GM21360 (cell line): ENCODE results near the gene KLK12.

ENCODE experiments used
- ATAC-seq: cut with Tn5 transposase; IDR thresholded peaks from one replicate; pipeline ENCODE4 v1.9.1; 2021; ENCODE audit warnings: mild to moderate bottlenecking, moderate library complexity; ENCODE audit not compliant: unreplicated experiment

Gene KLK12

DNA sequence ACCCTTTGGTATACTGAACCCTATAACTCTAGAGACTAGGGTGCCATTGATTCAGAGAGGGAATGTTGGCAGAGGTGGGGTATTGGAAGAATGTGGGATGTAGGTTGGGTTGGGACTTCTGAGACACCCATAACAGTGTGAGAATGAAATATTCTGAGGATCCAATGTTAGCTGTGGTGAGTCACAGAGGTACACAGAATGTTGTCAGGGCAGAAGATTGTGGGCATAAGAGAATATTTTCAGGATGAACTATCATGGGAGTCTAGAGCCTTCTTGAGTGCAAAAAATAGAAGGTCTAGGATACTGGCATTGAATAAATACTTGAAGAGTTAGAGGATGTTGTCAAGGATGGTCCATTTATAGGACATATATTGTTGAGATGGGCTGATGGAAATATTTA is 21.1 kb upstream of the KLK12 start:
- no peak for ATAC-seq

DNA sequence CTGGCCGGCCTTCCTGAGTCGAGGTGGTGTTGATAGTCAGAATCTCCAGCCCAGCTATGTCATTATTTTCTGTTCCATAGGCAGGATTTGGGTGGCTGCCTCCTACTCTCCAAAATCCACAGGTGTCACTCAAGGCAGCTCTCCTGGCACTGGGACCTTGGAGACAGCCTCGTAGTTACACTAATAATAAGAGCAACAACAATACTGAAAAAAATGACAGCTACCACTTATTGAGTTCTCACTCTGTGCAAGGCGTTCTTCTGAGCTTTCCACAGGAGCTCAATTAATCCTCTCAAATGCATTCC is 12.2 kb upstream of the KLK12 start:
- no peak for ATAC-seq

DNA sequence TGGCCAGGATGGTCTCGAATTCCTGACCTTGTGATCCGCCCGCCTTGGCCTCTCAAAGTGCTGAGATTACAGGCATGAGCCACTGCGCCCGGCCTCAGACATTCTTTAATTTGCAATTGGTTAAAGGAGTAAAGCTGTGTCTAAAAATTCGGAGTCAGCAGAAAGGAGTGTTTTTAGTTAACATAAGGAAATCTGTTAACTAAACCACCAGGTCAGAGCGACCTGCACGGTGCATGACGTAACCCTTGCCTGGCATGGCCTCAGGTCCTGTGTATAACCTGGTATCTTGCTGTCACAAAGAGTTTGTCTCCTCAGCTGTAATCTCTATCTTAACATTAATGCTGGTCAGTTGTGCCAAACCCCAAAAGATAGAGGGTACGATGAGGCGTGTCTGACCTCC is 9.5 kb upstream of the KLK12 start:
- ATAC-seq, result no peak

DNA sequence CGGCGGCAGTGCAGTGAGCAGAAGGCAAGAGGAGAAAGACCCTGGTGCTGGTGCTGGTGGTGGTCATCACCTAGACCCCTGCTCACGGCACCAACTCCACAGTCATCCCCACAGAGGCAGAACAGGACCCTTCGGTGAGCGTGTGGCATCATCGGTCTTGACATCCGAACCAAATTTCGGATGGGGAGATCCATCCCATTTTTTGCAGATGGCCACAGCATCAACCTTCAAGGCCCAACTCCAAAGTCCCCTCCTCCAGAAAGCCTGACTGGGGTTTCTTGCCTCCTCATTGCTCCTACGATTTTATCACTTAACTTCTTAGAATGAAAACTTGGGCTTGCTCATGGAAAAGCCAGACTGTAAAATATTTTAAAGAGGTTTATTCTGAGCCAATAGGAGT is 8.7 kb upstream of the KLK12 start:
- ATAC-seq, result no peak

DNA sequence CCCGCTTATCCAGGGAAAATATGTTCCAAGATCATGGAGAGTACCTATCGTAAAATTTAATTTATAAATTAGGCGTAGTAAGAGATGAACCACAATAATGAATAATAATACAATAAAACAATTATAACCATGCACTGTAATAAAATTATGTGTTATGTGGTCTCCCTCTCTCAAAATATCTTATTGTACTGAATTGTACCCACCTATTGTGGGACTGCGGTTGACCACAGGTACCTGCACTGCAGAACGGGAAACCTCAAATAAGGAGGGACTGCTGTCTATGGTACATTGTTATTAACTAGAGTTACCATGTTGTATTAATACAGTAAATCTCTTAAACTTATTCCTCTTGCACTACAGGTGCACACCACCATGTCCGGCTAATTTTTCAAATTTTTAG is 5.3 kb upstream of the KLK12 start:
- no peak for ATAC-seq

DNA sequence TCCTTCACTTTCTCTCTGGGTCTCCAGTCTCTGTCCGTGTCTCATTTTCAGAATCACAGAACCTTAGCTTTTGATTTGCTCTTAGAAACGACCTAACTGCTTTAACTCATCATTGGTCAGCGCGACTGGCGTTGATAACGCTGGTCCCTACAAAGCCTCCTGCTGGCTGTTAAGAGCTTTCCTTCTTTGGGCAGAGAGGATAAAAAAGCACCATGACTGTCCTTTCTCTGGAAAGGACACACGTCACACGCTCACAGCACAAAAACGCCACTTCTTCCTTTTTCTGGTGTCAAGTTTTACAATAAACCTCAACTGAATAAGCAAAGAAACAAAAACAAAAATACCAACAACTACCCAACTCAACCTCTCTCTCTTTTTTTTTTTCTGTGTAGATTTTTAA is 1.7 kb upstream of the KLK12 start:
- ATAC-seq, result no peak

DNA sequence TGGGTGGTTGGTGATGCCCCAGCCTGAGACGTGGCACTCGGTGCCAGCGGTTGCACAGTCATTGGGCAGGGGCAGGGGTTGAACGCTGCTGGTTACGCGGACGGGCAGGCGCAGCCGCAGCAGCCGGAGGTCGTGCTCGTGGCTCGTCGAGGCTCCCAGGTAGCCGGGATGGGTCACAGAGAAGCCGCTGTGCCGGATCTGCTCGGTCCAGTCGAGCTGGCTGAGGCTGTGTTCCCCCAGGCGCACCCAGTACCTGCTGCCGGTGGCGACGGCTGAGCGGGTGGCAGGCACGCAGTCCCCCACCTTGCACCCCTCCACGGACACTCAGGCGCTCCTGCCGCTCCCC is 2.9 kb downstream of the KLK12 start:
- no peak for ATAC-seq

DNA sequence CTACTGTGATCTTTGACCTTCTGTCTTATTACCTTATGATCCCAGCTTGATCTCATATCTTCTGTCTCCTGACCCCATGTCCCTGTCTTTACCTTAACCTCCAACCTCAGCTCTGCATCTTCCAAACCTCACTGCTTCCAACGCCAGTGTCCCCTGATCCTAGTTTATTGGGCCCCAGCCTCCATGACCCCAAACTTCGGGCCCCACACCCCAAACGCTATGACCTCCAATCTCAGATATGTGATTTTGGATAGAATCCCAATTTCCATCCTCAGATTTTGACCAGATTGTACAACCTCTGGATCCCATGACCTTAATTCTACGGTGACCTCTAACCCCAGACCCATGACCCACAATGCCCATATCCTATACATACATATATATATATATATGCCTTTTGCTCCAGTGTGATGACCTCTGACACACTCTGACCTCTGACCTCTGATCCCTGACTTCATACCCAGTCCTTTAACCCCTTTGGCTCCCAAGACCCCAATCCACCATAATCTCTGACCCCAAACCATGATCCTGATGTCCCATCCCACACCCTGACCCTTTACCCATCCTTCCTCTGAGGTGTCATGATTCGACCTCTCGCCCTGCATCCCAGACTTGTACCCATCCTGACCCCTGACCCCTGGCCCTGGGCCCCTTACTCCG is 3.5 kb downstream of the KLK12 start:
- ATAC-seq, result no peak

DNA sequence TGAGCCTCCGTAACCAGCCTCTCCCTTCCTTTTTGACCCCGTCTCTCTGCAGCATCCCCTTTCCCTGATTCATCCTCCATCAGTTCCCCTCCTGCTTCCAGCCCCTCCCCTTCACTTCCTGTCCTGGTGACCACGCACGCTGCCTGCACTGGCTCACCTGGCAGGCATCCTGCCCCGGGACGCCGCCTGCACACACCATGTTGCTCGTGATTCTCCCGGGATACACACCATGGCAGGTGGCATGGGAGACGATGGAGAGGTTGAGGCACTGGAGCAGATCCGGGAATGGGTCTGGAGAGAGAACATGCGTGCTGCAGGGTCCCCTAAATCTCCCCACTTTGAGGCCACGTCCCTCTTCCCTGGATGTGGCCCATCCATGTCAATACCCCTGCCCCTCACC is 4.2 kb downstream of the KLK12 start:
- ATAC-seq, result no peak

DNA sequence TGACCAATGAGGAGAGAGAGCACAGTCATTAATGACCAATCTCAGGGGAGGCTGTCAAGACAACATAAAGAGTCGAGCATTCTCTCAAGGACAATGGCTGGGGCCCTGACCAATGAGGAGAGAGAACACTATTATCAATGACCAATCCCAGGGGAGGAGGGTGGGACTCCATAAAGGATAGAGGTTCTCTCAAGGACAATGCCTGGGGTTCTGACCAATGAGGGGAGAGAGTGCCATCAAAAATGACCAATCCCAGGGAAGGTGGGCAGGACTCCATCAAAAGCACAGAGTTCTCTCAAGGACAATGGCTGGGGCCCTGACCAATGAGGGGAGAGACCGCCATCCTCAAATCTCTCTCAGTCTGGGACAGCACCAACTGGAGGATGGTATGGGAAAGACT is 5.1 kb downstream of the KLK12 start:
- no peak for ATAC-seq

DNA sequence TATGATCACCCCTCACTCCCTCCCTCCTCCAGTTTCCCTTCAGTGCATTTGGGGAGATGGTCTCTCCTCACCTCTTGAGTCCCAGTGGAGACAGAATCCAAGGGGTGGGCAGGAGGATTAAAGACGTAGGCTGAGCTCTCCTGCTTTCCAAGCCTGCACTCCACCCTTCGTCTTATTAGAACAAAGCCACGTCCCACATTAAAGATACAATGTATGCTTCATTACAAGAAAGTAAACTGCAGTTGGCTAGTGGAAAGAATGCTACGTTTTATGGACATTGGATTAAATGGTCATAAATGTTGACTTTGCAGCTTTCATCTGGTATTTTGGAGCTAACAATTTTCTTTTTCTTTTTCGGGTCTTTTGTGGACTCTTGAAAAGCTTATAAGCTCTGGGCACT is 6.9 kb downstream of the KLK12 start:
- no peak for ATAC-seq

DNA sequence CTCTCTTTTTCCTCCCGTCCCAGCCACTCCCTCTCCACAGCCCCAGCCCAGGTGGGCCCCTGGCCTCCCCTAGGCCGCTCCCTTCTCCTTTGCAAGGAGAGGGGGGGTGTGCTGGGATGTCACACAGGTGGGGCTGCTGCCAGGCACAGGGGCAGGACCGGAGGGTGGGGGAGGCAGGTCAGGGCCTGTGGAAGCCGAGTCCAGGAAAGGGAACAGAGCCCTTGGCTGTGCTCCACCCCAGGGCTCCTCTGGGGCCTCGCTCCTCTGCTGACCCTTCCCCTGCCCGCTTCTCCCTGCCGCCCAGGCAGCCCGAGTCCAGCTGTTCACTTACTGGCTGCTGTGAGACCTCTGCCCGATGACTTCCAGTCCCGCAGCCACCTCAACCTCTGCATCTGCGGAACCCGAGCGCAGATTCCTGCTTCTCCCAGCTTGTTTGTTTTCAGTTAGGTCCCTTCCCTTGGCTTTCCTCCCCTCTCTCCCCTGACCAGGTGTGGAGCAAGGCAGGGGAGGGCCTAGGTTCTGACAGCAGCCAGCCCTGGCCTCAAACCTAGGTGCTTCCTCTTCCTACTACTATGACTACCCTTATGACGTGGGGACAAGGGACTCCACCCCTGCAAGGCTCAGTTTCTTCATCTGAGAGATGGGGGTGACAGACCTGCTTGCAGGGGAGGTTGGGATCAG is 7.5 kb downstream of the KLK12 start:
- no peak for ATAC-seq

DNA sequence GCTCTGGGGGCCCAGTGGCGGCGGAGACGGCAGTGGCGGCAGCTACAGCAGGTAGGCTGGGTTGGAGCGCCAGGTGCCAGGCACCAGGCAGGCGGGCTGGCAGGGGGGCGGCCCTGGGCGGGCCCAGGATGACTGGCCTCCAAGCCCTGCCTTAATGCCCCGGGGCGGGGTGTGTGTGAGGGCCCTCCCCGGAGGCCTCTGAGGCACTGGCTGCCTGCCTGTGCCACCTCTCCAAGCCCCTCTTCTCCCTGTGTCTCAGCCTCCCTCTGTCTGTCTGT is 8.3 kb downstream of the KLK12 start, which contains the start of gene KLK11:
KLK11 (minus strand) TSS at position 63 of the 278 bp plus-strand sequence. CDS start 985 bp downstream, outside the sequence.
- ATAC-seq, result no peak

DNA sequence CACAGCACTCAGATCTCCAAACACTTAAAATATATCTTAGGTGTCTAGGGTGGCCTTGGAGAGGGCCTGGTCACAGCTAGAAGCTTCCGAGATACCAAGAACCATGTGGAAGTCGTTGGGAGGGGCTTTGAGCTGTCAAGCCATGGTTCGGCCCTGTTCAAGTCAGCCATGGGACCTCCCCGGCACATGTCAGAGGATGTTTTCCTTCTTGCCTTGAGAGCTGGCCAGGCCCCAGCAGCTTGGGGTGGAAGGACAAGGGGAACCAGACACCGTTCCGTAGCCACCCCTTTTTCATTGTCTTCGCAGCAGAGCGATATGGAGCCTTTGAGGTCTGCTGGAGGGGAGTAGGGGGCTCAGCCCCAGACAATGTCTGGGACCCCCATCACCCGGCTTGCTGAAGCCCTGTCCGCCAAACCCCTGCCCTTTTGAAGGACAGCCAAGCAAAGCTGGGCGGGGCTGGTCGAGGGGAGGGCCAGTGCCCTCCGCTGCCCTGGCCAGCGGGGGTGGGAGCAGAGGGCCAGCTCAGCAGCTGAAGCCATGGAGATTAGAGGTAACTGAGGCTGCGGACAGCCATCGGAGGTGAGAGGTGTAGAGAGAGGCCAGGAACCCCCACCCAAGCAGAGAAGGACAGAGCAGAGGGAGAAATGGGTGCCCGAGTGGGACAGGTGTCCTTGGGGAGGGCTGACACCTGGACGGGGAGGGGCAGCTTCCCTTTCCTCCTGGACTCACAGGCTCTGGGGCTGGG is 8.8 kb downstream of the KLK12 start:
- ATAC-seq, result no peak

DNA sequence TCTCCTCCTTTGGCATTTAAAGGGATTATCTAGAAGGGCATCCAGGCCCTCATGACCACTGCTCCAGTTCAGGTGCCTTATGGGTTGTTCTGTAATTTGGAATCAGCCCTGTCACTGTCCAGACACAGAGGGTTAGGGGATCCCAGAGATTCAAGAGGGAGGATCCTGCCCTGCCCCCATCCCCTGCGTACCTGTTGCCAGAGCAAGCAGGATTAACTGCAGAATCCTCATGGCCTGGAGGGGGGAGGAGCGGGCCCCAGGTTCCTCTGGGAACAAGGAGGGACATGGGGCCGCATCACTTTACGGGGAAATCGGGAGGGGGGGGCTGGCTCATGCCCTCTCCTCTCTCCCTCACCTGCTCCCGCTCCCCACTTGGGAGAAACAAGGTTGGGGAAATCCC is 9.4 kb downstream of the KLK12 start:
- ATAC-seq, result no peak

DNA sequence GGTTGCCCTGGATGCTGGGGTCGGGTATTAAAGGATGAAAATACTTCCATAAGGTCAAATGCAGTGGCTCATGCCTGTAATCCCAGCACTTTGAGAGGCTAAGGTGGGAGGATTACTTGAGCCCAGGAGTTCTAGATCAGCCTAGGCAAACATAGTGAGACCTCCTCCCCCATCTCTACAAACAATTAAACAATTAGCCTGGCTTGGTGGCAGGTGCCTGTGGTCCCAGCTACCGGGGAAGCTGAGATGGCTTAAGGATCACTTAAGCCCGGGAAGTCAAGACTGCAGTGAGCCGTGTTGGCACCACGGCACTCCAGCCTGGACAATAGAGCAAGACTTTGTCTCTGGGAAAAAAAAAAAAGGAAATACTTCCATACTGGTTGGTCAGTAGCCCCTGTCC is 9.9 kb downstream of the KLK12 start:
- no peak for ATAC-seq

DNA sequence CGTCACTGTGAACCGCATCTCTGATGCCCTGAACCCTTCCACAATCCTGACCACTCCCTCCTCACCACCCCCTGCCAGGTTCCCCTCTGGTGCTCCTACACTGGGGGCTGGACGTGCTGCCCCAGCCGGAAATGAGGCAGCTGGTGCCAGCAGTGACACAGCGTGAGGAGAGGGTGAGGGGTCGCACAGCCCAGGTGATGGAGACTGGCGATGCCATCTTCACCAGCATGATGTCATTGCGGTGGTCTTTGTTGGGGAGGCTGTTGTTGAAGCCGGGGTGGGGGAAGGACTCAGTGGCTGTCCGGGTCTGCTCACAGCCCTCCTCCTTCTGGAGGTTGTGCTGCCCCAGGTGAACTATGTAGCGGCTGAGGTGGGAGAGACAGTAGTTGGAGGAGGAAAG is 10.9 kb downstream of the KLK12 start:
- ATAC-seq, result no peak

DNA sequence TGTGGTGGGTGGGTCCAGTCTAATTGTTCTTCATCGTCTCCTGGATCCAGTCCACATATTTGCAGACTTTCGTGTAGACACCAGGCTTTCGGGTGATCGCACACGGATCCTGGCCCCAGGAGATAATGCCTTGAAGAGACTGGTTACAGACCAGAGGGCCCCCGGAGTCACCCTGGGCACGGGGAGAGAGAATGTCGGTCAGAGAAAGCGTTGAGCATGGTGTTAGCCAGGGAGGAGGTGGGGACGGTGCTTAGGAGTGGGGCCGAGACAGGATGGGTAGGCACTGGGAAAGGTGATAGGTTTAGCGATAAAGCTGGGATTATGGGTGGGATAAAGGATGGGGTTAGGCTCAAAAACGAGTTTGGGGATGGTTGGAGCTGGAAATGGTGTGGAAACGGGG is 12.3 kb downstream of the KLK12 start:
- no peak for ATAC-seq

DNA sequence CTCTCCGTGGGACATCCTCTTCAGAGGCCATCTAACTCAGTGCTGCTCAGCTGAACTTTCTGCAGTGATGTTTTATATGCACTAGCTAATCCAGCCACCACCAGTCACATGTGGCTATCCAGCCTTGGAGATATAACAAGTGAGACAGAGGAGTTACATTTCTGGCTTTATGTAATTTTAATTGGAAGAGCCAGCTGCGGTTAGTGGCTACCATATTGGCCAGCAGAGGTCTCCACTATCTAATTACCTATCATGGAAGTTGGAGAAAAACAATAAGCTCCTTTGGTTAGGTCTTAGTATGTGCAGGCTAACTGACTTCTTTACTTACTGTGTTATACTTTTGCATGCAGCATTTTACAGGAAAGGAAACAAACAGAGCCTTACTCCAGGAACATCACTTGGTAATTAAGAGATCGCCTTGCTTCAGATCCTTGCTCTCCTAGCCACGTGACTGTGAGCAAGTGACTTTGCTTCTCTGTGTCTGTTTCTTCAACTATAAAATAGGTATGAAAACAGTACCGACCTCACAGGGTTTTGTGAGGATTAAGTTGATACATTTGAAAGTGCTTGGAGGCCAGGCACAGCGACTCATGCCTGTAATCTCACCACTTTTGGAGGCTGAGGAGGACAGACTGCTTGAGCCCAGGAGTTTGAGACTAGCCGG is 13.7 kb downstream of the KLK12 start:
- ATAC-seq, result no peak

DNA sequence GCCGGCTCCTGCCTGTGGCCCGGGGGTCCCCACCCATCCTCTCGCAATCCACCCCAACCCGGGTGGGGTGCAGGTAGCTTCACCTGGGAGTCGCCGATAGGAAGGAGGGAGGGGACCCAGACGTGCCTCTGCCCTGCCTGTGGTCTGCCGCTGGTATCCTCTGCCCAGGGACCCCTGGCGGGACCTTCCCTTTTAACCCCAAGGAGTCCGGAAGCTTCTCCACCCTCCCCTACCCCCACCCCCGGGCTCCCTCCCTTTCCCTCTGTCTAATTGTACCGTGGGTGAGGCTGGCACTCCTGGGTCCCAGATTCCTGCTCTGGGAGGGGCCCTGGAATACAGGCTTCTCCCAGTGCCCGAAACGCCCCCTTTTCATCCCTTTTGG is 15.3 kb downstream of the KLK12 start, which contains the start of gene KLK10:
KLK10 (minus strand) TSS at position 166 of the 382 bp plus-strand sequence. CDS start 579 bp downstream, outside the sequence.
- ATAC-seq, result no peak

DNA sequence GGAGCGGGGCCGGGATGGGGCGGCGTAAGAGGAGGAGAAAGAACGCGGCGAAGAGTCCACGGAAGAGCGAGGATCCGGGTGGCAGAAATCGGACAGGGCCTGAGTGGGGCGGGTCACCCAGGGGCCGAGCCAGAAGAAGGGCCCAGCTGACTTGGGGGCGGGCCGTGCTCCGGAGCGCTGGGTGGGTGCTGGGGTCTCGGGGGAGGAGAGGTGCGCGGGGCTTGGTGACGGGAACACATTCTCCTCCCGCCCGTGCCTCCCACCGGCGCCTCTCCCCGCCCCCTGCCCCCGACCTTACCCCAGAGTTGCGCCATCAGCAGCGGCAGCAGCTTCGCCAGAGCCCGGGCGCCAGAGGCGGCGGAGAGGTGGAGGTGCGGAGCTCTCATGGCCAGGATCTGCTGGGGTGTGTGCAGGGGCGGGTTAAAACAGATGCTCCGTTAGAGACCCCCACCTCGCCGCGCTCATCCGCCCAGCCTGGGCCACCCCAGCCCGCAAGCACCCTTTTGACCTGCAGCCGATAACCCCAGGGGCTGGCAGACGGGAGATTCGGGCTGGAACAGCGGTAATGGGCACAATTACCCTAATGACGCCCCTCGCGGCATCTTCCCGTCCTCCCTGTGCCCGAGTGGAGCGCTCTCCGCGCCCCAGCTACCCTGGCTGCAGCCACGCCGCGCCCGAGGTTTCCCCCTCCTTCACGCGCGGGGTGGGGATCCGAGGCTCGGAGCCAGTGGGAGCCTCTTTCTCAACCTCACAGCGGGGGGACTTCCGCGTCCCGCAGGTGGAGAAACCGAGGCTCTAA is 15.9 kb downstream of the KLK12 start:
- ATAC-seq, result no peak
